AG04449 (cell line): ENCODE results near the gene INPP5D.

Source experiments
- CTCF ChIA-PET: fragments of 350-600 bp; formaldehyde crosslinking; extraction: SDS; loops from one replicate; lab custom pipeline; 2021; ENCODE audit warnings: antibody characterized with exemption; lab: Yijun Ruan, JAX
- POLR2A ChIA-PET: fragments of 400-600, 350-600 bp; formaldehyde crosslinking; extraction: SDS; loops from one replicate; lab custom pipeline; 2020; ENCODE audit warnings: antibody characterized with exemption, inconsistent platforms; lab: Yijun Ruan, JAX
- DNase-seq: peaks from one replicate; pipeline ENCODE4 v3.0.0-alpha.2; 2010; ENCODE audit warnings: low read depth, low spot score
- H3K4me3 ChIP-seq: 2 replicates; pipeline ENCODE4 v1.5.1; 2011; ENCODE audit warnings: low read depth, mild to moderate bottlenecking, control low read depth, low read length
- TF ChIP-seq, protein P1 (sequence below): IDR thresholded peaks from one replicate; pipeline ENCODE4 v1.5.1; 2011; ENCODE audit warnings: mild to moderate bottlenecking, moderate library complexity, low read length, control low read depth, inconsistent platforms; ENCODE audit not compliant: insufficient read depth; ENCODE audit errors: missing control alignments

INPP5D gene

DNA sequence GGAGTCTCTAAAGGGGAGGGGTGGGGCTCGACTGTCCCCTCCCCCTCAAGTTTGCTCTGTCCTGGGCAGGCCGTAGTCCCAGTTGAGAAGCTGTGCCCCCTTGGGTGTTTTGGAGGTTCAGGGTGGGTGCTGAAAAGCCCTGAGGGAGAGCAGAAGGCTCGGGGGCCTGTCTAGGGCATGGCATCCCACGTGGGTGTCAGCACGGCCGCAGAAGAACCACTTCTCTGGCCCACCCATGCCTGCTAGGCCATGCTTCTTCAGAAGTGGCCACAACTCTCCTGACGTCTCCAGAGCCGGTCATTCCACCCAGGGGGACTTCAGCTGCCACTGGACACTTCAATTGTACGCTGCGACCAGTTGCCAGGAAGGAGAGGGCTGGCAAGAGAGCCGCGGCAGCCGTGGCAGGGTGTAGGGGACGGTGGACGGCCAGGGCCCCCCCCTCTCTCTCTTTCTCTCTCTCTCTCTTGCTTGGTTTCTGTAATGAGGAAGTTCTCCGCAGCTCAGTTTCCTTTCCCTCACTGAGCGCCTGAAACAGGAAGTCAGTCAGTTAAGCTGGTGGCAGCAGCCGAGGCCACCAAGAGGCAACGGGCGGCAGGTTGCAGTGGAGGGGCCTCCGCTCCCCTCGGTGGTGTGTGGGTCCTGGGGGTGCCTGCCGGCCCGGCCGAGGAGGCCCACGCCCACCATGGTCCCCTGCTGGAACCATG lies at the start of gene INPP5D:
Gene INPP5D, plus strand, starts transcription at position 546 of the 704 bp plus-strand sequence. Its CDS starts 137 bp downstream, at position 683.
- TF ChIP-seq, protein P1, sequence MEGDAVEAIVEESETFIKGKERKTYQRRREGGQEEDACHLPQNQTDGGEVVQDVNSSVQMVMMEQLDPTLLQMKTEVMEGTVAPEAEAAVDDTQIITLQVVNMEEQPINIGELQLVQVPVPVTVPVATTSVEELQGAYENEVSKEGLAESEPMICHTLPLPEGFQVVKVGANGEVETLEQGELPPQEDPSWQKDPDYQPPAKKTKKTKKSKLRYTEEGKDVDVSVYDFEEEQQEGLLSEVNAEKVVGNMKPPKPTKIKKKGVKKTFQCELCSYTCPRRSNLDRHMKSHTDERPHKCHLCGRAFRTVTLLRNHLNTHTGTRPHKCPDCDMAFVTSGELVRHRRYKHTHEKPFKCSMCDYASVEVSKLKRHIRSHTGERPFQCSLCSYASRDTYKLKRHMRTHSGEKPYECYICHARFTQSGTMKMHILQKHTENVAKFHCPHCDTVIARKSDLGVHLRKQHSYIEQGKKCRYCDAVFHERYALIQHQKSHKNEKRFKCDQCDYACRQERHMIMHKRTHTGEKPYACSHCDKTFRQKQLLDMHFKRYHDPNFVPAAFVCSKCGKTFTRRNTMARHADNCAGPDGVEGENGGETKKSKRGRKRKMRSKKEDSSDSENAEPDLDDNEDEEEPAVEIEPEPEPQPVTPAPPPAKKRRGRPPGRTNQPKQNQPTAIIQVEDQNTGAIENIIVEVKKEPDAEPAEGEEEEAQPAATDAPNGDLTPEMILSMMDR, result no peak
- CTCF ChIA-PET, result interaction anchor here (1.2 to 3.6 kb wide), 2 partner anchors 15 to 207 kb away, joined by 4 to 15 read pairs; no protein-coding TSS in a partner anchor
- H3K4me3 ChIP-seq, result no peak within 1 kb of the TSS
- no peak for DNase-seq
- POLR2A ChIA-PET, result interaction anchor here (0.5 to 0.8 kb wide), 2 partner anchors 193 to 483 kb away, joined by 3 read pairs; no protein-coding TSS in a partner anchor

DNA sequence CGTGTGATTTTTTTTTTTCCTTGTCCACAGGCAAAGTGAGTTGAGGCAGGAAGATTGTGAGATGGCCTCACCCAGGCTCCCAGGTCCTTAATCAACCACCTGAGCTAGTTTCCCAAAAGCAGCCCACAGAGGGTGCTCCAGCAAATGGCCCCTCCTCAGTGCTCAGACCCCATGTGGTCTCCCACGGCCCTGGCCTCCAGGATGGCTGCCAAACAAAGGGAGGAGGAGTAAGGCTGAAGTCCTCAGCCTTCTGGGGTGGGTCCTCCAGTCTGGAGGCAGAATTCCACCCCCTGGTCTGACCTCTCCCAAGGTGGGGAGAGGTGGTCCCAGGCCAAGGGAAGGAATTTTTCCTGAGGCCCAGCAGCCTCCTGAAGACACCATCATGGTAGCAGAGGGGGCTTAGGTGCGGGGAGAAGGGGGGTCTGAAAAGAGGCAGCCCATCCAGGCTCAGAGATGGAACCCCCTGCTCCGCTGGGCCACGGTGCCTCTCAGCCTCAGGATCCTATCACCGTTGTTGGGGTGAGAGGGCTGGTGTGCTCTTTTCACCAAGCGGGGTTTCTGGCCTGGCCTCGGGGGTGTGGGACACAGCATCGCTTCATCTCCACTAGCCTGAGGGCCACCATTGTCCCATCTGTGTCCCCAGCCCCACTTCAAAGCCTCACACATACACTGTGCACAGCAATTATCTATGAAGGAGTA lies 49.4 kb upstream of the INPP5D start:
- H3K4me3 ChIP-seq, result no peak overlapping the region
- ChIA-PET CTCF (no interaction called here), POLR2A (no interaction called here)
- no peak for DNase-seq
- TF ChIP-seq, protein P1, result no peak

DNA sequence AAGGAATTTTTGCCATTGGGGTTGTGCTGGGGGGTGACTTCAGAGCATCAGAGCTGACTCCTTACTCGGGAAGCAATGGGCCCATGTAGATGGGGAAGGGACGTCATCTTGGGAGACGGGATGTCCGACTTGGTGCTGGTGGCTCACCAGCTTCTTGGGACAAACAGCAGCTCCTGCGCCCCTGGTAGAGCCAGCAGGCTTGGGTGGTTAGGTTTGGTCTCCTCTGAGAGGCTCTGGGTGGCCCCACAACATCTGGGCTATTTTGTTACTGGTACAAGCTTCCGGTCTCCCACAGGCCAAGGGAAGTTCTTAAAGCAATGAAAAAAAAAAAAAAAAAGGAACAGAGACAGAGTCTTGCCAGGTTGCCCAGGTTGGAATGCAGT lies 48.9 kb upstream of the INPP5D start:
- POLR2A ChIA-PET, result no interaction called here
- CTCF ChIA-PET, result no interaction called here
- H3K4me3 ChIP-seq, result no peak overlapping the region
- TF ChIP-seq, protein P1, result no peak
- DNase-seq, result no peak

DNA sequence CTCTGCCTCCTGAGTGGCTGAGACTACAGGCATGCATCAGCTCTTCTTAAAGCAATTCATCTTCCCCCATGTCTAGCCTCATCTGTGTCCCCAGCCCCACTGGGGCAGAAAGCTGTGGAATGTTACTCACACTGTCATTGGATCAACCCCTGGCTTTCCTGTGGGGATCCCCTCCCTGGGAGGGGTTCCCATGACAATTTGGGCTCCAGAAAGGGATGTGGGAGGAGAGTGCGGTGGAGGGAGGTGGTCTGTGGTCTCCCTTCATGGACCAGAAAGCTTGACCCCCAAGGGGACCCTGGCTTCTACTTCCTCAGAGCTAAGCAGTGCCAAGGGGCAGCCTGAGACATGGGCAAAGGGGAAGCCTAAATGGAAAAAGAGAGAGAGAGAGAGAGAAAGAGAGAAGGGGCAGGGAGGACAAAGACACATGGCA lies 48.4 kb upstream of the INPP5D start:
- ChIA-PET POLR2A (no interaction called here), CTCF (no interaction called here)
- H3K4me3 ChIP-seq, result no peak overlapping the region
- no peak for DNase-seq
- TF ChIP-seq, protein P1, result no peak

DNA sequence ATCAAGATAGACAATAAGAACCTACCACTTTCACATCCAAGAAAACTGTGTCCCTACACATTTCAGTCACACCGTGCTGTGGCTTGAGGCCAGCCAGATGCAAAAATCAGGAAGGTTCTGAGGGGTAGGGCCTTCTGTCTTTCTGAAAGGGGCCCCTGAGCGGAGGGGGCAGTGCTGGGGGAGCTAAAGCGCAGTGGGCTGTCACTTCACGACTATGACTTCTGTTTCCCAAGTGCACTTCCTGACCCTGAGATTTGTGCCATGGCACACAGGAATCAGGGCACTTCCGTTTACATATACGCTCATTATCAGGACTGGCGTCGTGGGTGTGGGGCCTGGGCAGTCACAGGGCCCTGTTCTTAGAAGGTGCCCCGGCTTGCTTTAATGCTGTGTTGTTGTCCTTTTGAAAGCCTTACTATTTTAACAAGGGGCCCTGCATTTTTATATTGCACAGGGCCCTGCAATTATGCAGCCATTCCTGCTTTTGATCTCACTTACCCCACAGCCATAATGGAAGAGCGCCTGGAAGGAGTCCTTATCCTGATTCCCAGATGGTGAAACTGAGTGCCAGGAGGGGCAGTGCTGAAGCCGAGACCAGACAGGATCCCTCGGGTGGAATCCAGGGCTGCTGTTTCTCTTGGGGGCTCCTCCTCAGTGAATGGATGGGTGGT lies 47.7 kb upstream of the INPP5D start:
- POLR2A ChIA-PET, result no interaction called here
- DNase-seq, result no peak
- TF ChIP-seq, protein P1, result no peak
- CTCF ChIA-PET, result no interaction called here
- H3K4me3 ChIP-seq, result no peak overlapping the region

DNA sequence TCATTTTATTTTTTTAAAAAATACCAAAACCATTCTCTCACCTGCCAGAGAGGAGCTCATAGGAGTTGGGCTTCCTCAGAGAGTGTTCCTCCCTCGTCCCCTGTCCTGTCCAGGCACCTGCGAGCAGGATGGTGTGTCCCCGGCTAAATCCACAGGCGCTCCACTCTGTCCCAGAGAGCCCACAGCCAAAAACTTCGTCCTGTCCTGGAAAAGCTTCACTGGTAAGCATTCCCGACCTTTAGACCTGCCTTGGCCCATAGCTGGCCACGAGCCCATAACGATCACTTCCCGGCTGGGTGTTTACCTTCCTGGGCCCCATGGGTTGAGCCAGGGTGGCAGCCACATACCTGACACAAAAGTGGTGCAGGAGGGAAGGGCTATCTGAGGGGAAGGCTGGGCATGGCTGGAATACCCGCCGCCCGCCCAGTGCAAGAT lies 47.1 kb upstream of the INPP5D start, which contains the start of gene NGEF:
Gene NGEF, minus strand, starts transcription at position 230 of the 435 bp plus-strand sequence. CDS start 38,366 bp downstream, outside the sequence.
- ChIA-PET POLR2A (no interaction called here), CTCF (no interaction called here)
- TF ChIP-seq, protein P1, result no peak
- no peak for DNase-seq
- no peak within 1 kb of the TSS for H3K4me3 ChIP-seq
